ENCODE results near the gene TAGLN2.

TAGLN2 gene

GRCh38 chr1:159943908-159944622 is 18.8 kb upstream of the TAGLN2 start:
- no peaks in the 10 kb centered on the region for H3K4me1 ChIP-seq (ENCODE audit: insufficient read depth, low read length)
- no peak overlapping the region for H3K9ac ChIP-seq (ENCODE audit: low read depth, low read length)
- no peaks in the 10 kb centered on the region for H3K36me3 ChIP-seq (ENCODE audit: insufficient read depth, low read length)
- H3K9me3 ChIP-seq (ENCODE audit: control insufficient read depth, insufficient read depth, low read length), result no peaks in the 10 kb centered on the region

GRCh38 chr1:159943278-159943640 is 18.0 kb upstream of the TAGLN2 start:
- H3K36me3 ChIP-seq (ENCODE audit: insufficient read depth, low read length), result no peaks in the 10 kb centered on the region
- no peak overlapping the region for H3K9ac ChIP-seq (ENCODE audit: low read depth, low read length)
- no peaks in the 10 kb centered on the region for H3K4me1 ChIP-seq (ENCODE audit: insufficient read depth, low read length)
- H3K9me3 ChIP-seq (ENCODE audit: control insufficient read depth, insufficient read depth, low read length), result no peaks in the 10 kb centered on the region

GRCh38 chr1:159942632-159943277 is 17.4 kb upstream of the TAGLN2 start:
- Histone ChIP-seq H3K36me3 (ENCODE audit: insufficient read depth, low read length) (no peaks in the 10 kb centered on the region), H3K9me3 (ENCODE audit: control insufficient read depth, insufficient read depth, low read length) (no peaks in the 10 kb centered on the region), H3K9ac (ENCODE audit: low read depth, low read length) (no peak overlapping the region), H3K4me1 (ENCODE audit: insufficient read depth, low read length) (0 out of 2 replicates have a peak, but pooled peaks cover 3% of the 10 kb centered on the region)

- H3K4me1 ChIP-seq (ENCODE audit: insufficient read depth, low read length), result peaks cover 11% of the 10 kb centered on the region
- no peaks in the 10 kb centered on the region for H3K9me3 ChIP-seq (ENCODE audit: control insufficient read depth, insufficient read depth, low read length)
- H3K9ac ChIP-seq (ENCODE audit: low read depth, low read length), result no peak overlapping the region
- H3K36me3 ChIP-seq (ENCODE audit: insufficient read depth, low read length), result no peaks in the 10 kb centered on the region
Observed at GRCh38 chr1:159941591-159942560, 16.6 kb upstream of the TAGLN2 start.

GRCh38 chr1:159941141-159941540 is 15.8 kb upstream of the TAGLN2 start:
- Histone ChIP-seq H3K36me3 (ENCODE audit: insufficient read depth, low read length) (no peaks in the 10 kb centered on the region), H3K4me1 (ENCODE audit: insufficient read depth, low read length) (peaks cover 15% of the 10 kb centered on the region), H3K9ac (ENCODE audit: low read depth, low read length) (no peak overlapping the region), H3K9me3 (ENCODE audit: control insufficient read depth, insufficient read depth, low read length) (no peaks in the 10 kb centered on the region)

- Histone ChIP-seq H3K36me3 (ENCODE audit: insufficient read depth, low read length) (no peaks in the 10 kb centered on the region), H3K4me1 (ENCODE audit: insufficient read depth, low read length) (peaks cover 15% of the 10 kb centered on the region), H3K9me3 (ENCODE audit: control insufficient read depth, insufficient read depth, low read length) (no peaks in the 10 kb centered on the region), H3K9ac (ENCODE audit: low read depth, low read length) (no peak overlapping the region)
Observed at GRCh38 chr1:159940006-159940620, 14.8 kb upstream of the TAGLN2 start.

GRCh38 chr1:159939678-159940002 is 14.3 kb upstream of the TAGLN2 start:
- H3K9me3 ChIP-seq (ENCODE audit: control insufficient read depth, insufficient read depth, low read length), result no peaks in the 10 kb centered on the region
- no peaks in the 10 kb centered on the region for H3K36me3 ChIP-seq (ENCODE audit: insufficient read depth, low read length)
- H3K4me1 ChIP-seq (ENCODE audit: insufficient read depth, low read length), result peaks cover 15% of the 10 kb centered on the region
- no peak overlapping the region for H3K9ac ChIP-seq (ENCODE audit: low read depth, low read length)

GRCh38 chr1:159938905-159939677 is 13.8 kb upstream of the TAGLN2 start:
- no peaks in the 10 kb centered on the region for H3K36me3 ChIP-seq (ENCODE audit: insufficient read depth, low read length)
- H3K9me3 ChIP-seq (ENCODE audit: control insufficient read depth, insufficient read depth, low read length), result no peaks in the 10 kb centered on the region
- H3K4me1 ChIP-seq (ENCODE audit: insufficient read depth, low read length), result peaks cover 15% of the 10 kb centered on the region
- H3K9ac ChIP-seq (ENCODE audit: low read depth, low read length), result no peak overlapping the region

- Histone ChIP-seq H3K9me3 (ENCODE audit: control insufficient read depth, insufficient read depth, low read length) (no peaks in the 10 kb centered on the region), H3K36me3 (ENCODE audit: insufficient read depth, low read length) (no peaks in the 10 kb centered on the region), H3K4me1 (ENCODE audit: insufficient read depth, low read length) (peaks cover 15% of the 10 kb centered on the region), H3K9ac (ENCODE audit: low read depth, low read length) (no peak overlapping the region)
Observed at GRCh38 chr1:159938211-159938852, 13.0 kb upstream of the TAGLN2 start.

- no peaks in the 10 kb centered on the region for H3K9me3 ChIP-seq (ENCODE audit: control insufficient read depth, insufficient read depth, low read length)
- no peak overlapping the region for H3K9ac ChIP-seq (ENCODE audit: low read depth, low read length)
- H3K4me1 ChIP-seq (ENCODE audit: insufficient read depth, low read length), result peaks cover 15% of the 10 kb centered on the region
- H3K36me3 ChIP-seq (ENCODE audit: insufficient read depth, low read length), result no peaks in the 10 kb centered on the region
Observed at GRCh38 chr1:159937054-159937750, 11.9 kb upstream of the TAGLN2 start.

- Histone ChIP-seq H3K9ac (ENCODE audit: low read depth, low read length) (no peak overlapping the region), H3K9me3 (ENCODE audit: control insufficient read depth, insufficient read depth, low read length) (no peaks in the 10 kb centered on the region), H3K36me3 (ENCODE audit: insufficient read depth, low read length) (no peaks in the 10 kb centered on the region), H3K4me1 (ENCODE audit: insufficient read depth, low read length) (peaks cover 15% of the 10 kb centered on the region)
Observed at GRCh38 chr1:159936273-159936904, 11.1 kb upstream of the TAGLN2 start.

GRCh38 chr1:159935719-159936272 is 10.5 kb upstream of the TAGLN2 start:
- H3K9ac ChIP-seq (ENCODE audit: low read depth, low read length), result no peak overlapping the region
- H3K9me3 ChIP-seq (ENCODE audit: control insufficient read depth, insufficient read depth, low read length), result no peaks in the 10 kb centered on the region
- no peaks in the 10 kb centered on the region for H3K36me3 ChIP-seq (ENCODE audit: insufficient read depth, low read length)
- peaks cover 15% of the 10 kb centered on the region for H3K4me1 ChIP-seq (ENCODE audit: insufficient read depth, low read length)
